ENCODE measurements around the gene ILDR1.

DNA sequence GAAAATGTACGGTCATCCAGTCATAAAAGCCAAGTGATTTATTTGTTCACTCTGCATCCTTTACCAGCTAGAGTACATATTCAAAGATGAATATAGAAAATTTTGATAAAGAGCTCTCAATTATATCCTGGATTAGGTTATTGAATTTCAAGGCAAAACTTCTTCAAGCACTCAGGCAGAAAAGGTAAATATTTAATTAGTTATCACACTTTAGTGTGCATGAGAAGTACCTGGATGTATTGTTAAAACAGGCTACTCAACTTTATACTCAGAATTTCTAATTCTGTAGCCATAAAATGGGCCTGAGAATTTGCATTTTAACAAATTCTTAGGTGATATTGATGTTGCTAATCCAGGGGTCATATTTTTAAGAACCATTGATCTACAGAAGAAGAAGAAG, 45.3 kb downstream of the ILDR1 start:
- TF ChIP-seq POLR2AphosphoS5 (IDR thresholded peaks at IDR 0.05; ENCODE audit: borderline replicate concordance, low read depth, low read length): no peak
- TF ChIP-seq EZH2 (IDR thresholded peaks at IDR 0.05): no peak

Measured in SK-N-MC (cell line).